H1 (cell line): ENCODE data around the gene FRY. TPM values are rescaled to one million over a fixed set of nuclear protein-coding genes. Genes with fewer than 3 reads are reported as not detected.

ENCODE experiments used
- CHD1 ChIP-seq: IDR thresholded peaks from 2 replicates; pipeline ENCODE4 v1.6.1; 2012; ENCODE audit warnings: low read depth, low read length, improper control_type of control experiment
- POLR2AphosphoS5 ChIP-seq: IDR thresholded peaks from 2 replicates; pipeline ENCODE4 v1.6.1; 2011; ENCODE audit warnings: low read depth, low read length
- polyA plus RNA-seq, 7 experiments: library from polyadenylated mRNA; depleted of rRNA in 3 of 7; stranded (reverse) in 5 of 7; unstranded in 2 of 7; fragments of >200 nt in 5 of 7; fragments of 200-250 nt in 2 of 7; gene quantifications; 1 replicate in 5 of 7; 2 replicates in 1 of 7; 4 replicates in 1 of 7; pipeline versions ENCODE4 v1.2.1 to v1.2.3, GENCODE V29; 2011 to 2013; ENCODE audit warnings: missing spikeins in 2 of 7, mixed read lengths in 2 of 7
- total RNA-seq: library from RNA; stranded (reverse); fragmentation: NEBNext Ultra II Directional; extraction: Animal tissue kit (Norgen Biotek cat#: 25700); gene quantifications from 2 replicates; pipeline ENCODE4 v1.2.1, GENCODE V29; 2021

Gene FRY
- total and polyA plus RNA-seq, 2 of the 8 experiments (the other 6 are each of a cell fraction or from before 2014, with no cell fraction given) = 4.3 to 9.2 TPM

DNA sequence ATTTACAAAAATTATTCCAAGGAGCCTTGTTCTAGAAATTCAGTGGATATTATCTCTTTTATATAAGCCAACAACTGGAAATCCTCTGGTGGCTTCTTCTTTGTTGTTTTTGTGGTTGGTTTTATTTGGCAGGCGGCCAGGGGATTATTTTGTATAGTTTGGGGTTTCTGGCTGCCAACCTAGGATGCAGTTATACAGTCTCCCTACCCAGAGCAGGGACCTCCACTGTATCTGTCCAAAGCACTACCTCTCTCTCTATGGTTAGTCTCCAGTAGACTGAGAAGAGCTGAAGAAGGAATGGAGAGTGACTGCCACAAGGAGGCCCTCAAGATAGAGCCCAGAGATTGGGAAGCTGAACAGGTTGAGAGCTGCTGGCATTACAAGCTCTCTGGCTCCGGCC, 203.3 kb downstream of the FRY start (continued):
- no peak for TF ChIP-seq CHD1
- no peak for TF ChIP-seq POLR2AphosphoS5
